ENCODE measurements around the gene SMIM5.
A peak's percentile ranks its signal among the peaks of the same experiment; 100 is the strongest.

The SMIM5 gene

GRCh38 chr17:75683583-75683982 lies 50.3 kb downstream of the SMIM5 start:
- TF ChIP-seq CTCF (IDR thresholded peaks at IDR 0.05; ENCODE audit: poor library complexity, severe bottlenecking) = no peak
- Histone ChIP-seq H3K27me3 (ENCODE audit: insufficient read depth, poor library complexity, severe bottlenecking) (no peaks in the 10 kb centered on the region), H3K36me3 (ENCODE audit: low read depth) (peaks cover 56% of the 10 kb centered on the region), H3K4me3 (ENCODE audit: severe bottlenecking) (no peak overlapping the region), H3K9me3 (ENCODE audit: severe bottlenecking) (no peaks in the 10 kb centered on the region), H3K4me1 (ENCODE audit: insufficient read depth, poor library complexity, severe bottlenecking) (peaks cover 84% of the 10 kb centered on the region), H3K27ac (ENCODE audit: poor library complexity, severe bottlenecking) (peak overlapping the region; percentile 100)
- ATAC-seq (ENCODE audit: low read depth) (peak; percentile 62), DNase-seq (ENCODE audit: low spot score) (no peak)

GRCh38 chr17:75684249-75684648 lies 51.0 kb downstream of the SMIM5 start:
- H3K4me3 ChIP-seq (ENCODE audit: severe bottlenecking) = no peak overlapping the region
- peaks cover 87% of the 10 kb centered on the region for H3K4me1 ChIP-seq (ENCODE audit: insufficient read depth, poor library complexity, severe bottlenecking)
- no peak for DNase-seq (ENCODE audit: low spot score)
- ATAC-seq (ENCODE audit: low read depth) = no peak
- no peaks in the 10 kb centered on the region for H3K9me3 ChIP-seq (ENCODE audit: severe bottlenecking)
- TF ChIP-seq CTCF (IDR thresholded peaks at IDR 0.05; ENCODE audit: poor library complexity, severe bottlenecking) = no peak
- no peaks in the 10 kb centered on the region for H3K27me3 ChIP-seq (ENCODE audit: insufficient read depth, poor library complexity, severe bottlenecking)
- H3K27ac ChIP-seq (ENCODE audit: poor library complexity, severe bottlenecking) = peak overlapping the region; percentile 100
- peaks cover 51% of the 10 kb centered on the region for H3K36me3 ChIP-seq (ENCODE audit: low read depth)

- no peaks in the 10 kb centered on the region for H3K9me3 ChIP-seq (ENCODE audit: severe bottlenecking)
- no peaks in the 10 kb centered on the region for H3K27me3 ChIP-seq (ENCODE audit: insufficient read depth, poor library complexity, severe bottlenecking)
- DNase-seq (ENCODE audit: low spot score) (peak; percentile 99), ATAC-seq (ENCODE audit: low read depth) (peak; percentile 72)
- H3K27ac ChIP-seq (ENCODE audit: poor library complexity, severe bottlenecking) = peak overlapping the region; percentile 100
- H3K36me3 ChIP-seq (ENCODE audit: low read depth) = peaks cover 50% of the 10 kb centered on the region
- peaks cover 85% of the 10 kb centered on the region for H3K4me1 ChIP-seq (ENCODE audit: insufficient read depth, poor library complexity, severe bottlenecking)
- H3K4me3 ChIP-seq (ENCODE audit: severe bottlenecking) = no peak overlapping the region
- TF ChIP-seq CTCF (IDR thresholded peaks at IDR 0.05; ENCODE audit: poor library complexity, severe bottlenecking) = no peak
Observed at GRCh38 chr17:75684924-75685323, 51.7 kb downstream of the SMIM5 start.

- no peaks in the 10 kb centered on the region for H3K9me3 ChIP-seq (ENCODE audit: severe bottlenecking)
- no peak for TF ChIP-seq CTCF (IDR thresholded peaks at IDR 0.05; ENCODE audit: poor library complexity, severe bottlenecking)
- no peak for DNase-seq (ENCODE audit: low spot score)
- no peaks in the 10 kb centered on the region for H3K27me3 ChIP-seq (ENCODE audit: insufficient read depth, poor library complexity, severe bottlenecking)
- ATAC-seq (ENCODE audit: low read depth) = no peak
- peak overlapping the region; percentile 100 for H3K27ac ChIP-seq (ENCODE audit: poor library complexity, severe bottlenecking)
- H3K4me1 ChIP-seq (ENCODE audit: insufficient read depth, poor library complexity, severe bottlenecking) = peaks cover 85% of the 10 kb centered on the region
- H3K36me3 ChIP-seq (ENCODE audit: low read depth) = peaks cover 50% of the 10 kb centered on the region
- H3K4me3 ChIP-seq (ENCODE audit: severe bottlenecking) = no peak overlapping the region
Observed at GRCh38 chr17:75685499-75685898, 52.3 kb downstream of the SMIM5 start.

GRCh38 chr17:75688209-75688825 lies 55.1 kb downstream of the SMIM5 start:
- Histone ChIP-seq H3K9me3 (ENCODE audit: severe bottlenecking) (no peaks in the 10 kb centered on the region), H3K27ac (ENCODE audit: poor library complexity, severe bottlenecking) (peak overlapping the region; percentile 100), H3K36me3 (ENCODE audit: low read depth) (peaks cover 65% of the 10 kb centered on the region), H3K4me3 (ENCODE audit: severe bottlenecking) (no peak overlapping the region), H3K27me3 (ENCODE audit: insufficient read depth, poor library complexity, severe bottlenecking) (no peaks in the 10 kb centered on the region), H3K4me1 (ENCODE audit: insufficient read depth, poor library complexity, severe bottlenecking) (peaks cover 94% of the 10 kb centered on the region)
- DNase-seq (ENCODE audit: low spot score) (no peak), ATAC-seq (ENCODE audit: low read depth) (peak; percentile 6)
- no peak for TF ChIP-seq CTCF (IDR thresholded peaks at IDR 0.05; ENCODE audit: poor library complexity, severe bottlenecking)
